HG03521 (cell line): Measurements from ENCODE around the gene ELFN2.

Experiments used
- ATAC-seq: cut with Tn5 transposase; IDR thresholded peaks from one replicate; pipeline ENCODE4 v1.9.1; 2021; ENCODE audit warnings: mild to moderate bottlenecking, moderate library complexity; ENCODE audit not compliant: unreplicated experiment

ELFN2 gene

GRCh38 chr22:37358917-37359316 is 68.4 kb downstream of the ELFN2 start:
- no peak for ATAC-seq

- no peak for ATAC-seq
Observed at GRCh38 chr22:37358386-37358785, 68.9 kb downstream of the ELFN2 start.

- ATAC-seq: no peak
Observed at GRCh38 chr22:37357446-37358075, 69.7 kb downstream of the ELFN2 start.

GRCh38 chr22:37356922-37357321 is 70.4 kb downstream of the ELFN2 start:
- ATAC-seq: no peak

- no peak for ATAC-seq
Observed at GRCh38 chr22:37355174-37355573, 72.1 kb downstream of the ELFN2 start.

GRCh38 chr22:37354670-37355069 is 72.6 kb downstream of the ELFN2 start:
- ATAC-seq: no peak

GRCh38 chr22:37354261-37354660 is 73.0 kb downstream of the ELFN2 start:
- no peak for ATAC-seq

- no peak for ATAC-seq
Observed at GRCh38 chr22:37353839-37354238, 73.4 kb downstream of the ELFN2 start.

- ATAC-seq: no peak
Observed at GRCh38 chr22:37352481-37352880, 74.8 kb downstream of the ELFN2 start.

GRCh38 chr22:37351232-37351631 is 76.0 kb downstream of the ELFN2 start:
- ATAC-seq: no peak

- no peak for ATAC-seq
Observed at GRCh38 chr22:37349043-37349814, 78.0 kb downstream of the ELFN2 start.

GRCh38 chr22:37346505-37346895 is 80.8 kb downstream of the ELFN2 start:
- ATAC-seq: no peak

- ATAC-seq: no peak
Observed at GRCh38 chr22:37345863-37346504, 81.3 kb downstream of the ELFN2 start.

GRCh38 chr22:37344735-37345449 is 82.4 kb downstream of the ELFN2 start:
- ATAC-seq: no peak

GRCh38 chr22:37343863-37344734 is 83.2 kb downstream of the ELFN2 start:
- ATAC-seq: no peak

- no peak for ATAC-seq
Observed at GRCh38 chr22:37343348-37343747, 83.9 kb downstream of the ELFN2 start.

- ATAC-seq: no peak
Observed at GRCh38 chr22:37342065-37342464, 85.2 kb downstream of the ELFN2 start.

GRCh38 chr22:37340331-37341262 is 86.7 kb downstream of the ELFN2 start:
- ATAC-seq: no peak

GRCh38 chr22:37338539-37339246 is 88.6 kb downstream of the ELFN2 start:
- ATAC-seq: no peak
